Fibroblast of lung (primary cell): ENCODE data around the gene FKBP15.

Experiments
- EZH2 ChIP-seq: IDR thresholded peaks from 2 replicates; pipeline ENCODE4 v1.5.1; 2012; ENCODE audit warnings: low read length, control low read depth, mild to moderate bottlenecking; ENCODE audit errors: missing control alignments
- TF ChIP-seq, protein P1 (sequence below), 2 donors: IDR thresholded peaks in 1 of 2; conservative IDR thresholded peaks in 1 of 2; 1 replicate in 1 of 2; 2 replicates in 1 of 2; pipeline ENCODE4 v1.5.1; 2011 to 2012; ENCODE audit warnings: low read length in 2 of 2, control low read depth in 1 of 2, inconsistent platforms in 1 of 2, low read depth in 1 of 2, mild to moderate bottlenecking in 1 of 2

GRCh38 chr9:113258282-113258681, 37.2 kb upstream of the FKBP15 start:
- TF ChIP-seq, protein P1, sequence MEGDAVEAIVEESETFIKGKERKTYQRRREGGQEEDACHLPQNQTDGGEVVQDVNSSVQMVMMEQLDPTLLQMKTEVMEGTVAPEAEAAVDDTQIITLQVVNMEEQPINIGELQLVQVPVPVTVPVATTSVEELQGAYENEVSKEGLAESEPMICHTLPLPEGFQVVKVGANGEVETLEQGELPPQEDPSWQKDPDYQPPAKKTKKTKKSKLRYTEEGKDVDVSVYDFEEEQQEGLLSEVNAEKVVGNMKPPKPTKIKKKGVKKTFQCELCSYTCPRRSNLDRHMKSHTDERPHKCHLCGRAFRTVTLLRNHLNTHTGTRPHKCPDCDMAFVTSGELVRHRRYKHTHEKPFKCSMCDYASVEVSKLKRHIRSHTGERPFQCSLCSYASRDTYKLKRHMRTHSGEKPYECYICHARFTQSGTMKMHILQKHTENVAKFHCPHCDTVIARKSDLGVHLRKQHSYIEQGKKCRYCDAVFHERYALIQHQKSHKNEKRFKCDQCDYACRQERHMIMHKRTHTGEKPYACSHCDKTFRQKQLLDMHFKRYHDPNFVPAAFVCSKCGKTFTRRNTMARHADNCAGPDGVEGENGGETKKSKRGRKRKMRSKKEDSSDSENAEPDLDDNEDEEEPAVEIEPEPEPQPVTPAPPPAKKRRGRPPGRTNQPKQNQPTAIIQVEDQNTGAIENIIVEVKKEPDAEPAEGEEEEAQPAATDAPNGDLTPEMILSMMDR (conservative IDR thresholded peaks at IDR 0.05 in 1 of 2, IDR thresholded peaks at IDR 0.05 in 1 of 2; ENCODE audit: low read depth in 1 of 2, low read length in 2 of 2), result no peak
- no peak for TF ChIP-seq EZH2
